Measurements from ENCODE around the gene TST. TPM values are rescaled to one million over a fixed set of nuclear protein-coding genes. Genes with fewer than 3 reads are reported as not detected.

TST gene
- total and polyA plus RNA-seq, 10 of the 15 experiments (the other 5 are each of a cell fraction or from before 2014, with no cell fraction given), result 2.4 to 24.6 (median 10.4) TPM

- Histone ChIP-seq H3K4me2 (ENCODE audit: control insufficient read depth, insufficient read depth) (no peak overlapping the region), H3K79me2 (ENCODE audit: control insufficient read depth, insufficient read depth, low read length) (no peaks in the 10 kb centered on the region), H3K4me1 (ENCODE audit: control insufficient read depth, insufficient read depth, low read length) (peaks cover 11% of the 10 kb centered on the region), H3K27ac (ENCODE audit: control insufficient read depth, insufficient read depth) (no peak overlapping the region), H2AFZ (ENCODE audit: control insufficient read depth, low read depth, low read length) (no peak overlapping the region), H3K9me3 (replicated peaks; ENCODE audit: control insufficient read depth, insufficient read depth, low read length) (no peaks in the 10 kb centered on the region), H3K9ac (ENCODE audit: control insufficient read depth, insufficient read depth, low read length) (no peak overlapping the region), H3K27me3 (replicated peaks in 1 of 2; ENCODE audit: control insufficient read depth in 2 of 2, insufficient read depth in 2 of 2, low read length in 1 of 2) (no peaks in the 10 kb centered on the region; a peak in 2 of 4 replicates), H3K4me3 (no peak overlapping the region), H3K36me3 (ENCODE audit: control insufficient read depth in 2 of 2, insufficient read depth in 2 of 2, low read length in 1 of 2) (no peaks in the 10 kb centered on the region; a peak in 1 of 4 replicates), H4K20me1 (ENCODE audit: control insufficient read depth, insufficient read depth) (no peaks in the 10 kb centered on the region)
- no TSS peak for BruUV-seq (replicated peaks)
- DNase-seq (ENCODE audit: low read depth, low spot score) (no peak), FAIRE-seq (no peak), ATAC-seq (no peak)
- SMC1A ChIA-PET (ENCODE audit: uncharacterized antibody, unreplicated experiment), result no interaction called here
- RAD21 ChIA-PET (ENCODE audit: unreplicated experiment), result no interaction called here
- POLR2A ChIA-PET, result interaction anchor here (0.6 kb wide), 1 partner anchor 429 kb away, joined by 5 read pairs; no protein-coding TSS in a partner anchor
- in situ Hi-C loops (cut with MboI) (no loop called here), intact Hi-C loops (cut with micrococcal nuclease; ENCODE audit: unreplicated experiment) (no loop called here)
- WGBS (ENCODE audit: insufficient coverage, insufficient replicate concordance, low lambda C conversion rate, missing lambda C conversion rate), result 55% methylated on average over 27 of the region's 28 CpGs
- CTCF ChIA-PET, result no interaction called here
- no peak for TF ChIP-seq HSF1 (IDR thresholded peaks at IDR 0.05; ENCODE audit: low read depth, low read length)
- TF ChIP-seq ATF7 (IDR thresholded peaks at IDR 0.05; ENCODE audit: low read depth), result no peak
- TF ChIP-seq SP1 (IDR thresholded peaks at IDR 0.05; ENCODE audit: low read depth, low read length), result no peak
- no peak for TF ChIP-seq USF1 (IDR thresholded peaks at IDR 0.05; ENCODE audit: borderline replicate concordance, extremely low read length, insufficient read depth, low read depth, low read length)
- no peak for TF ChIP-seq ZNF622 (IDR thresholded peaks at IDR 0.05)
- TF ChIP-seq RBBP5 (conservative IDR thresholded peaks at IDR 0.05), result no peak
- TF ChIP-seq PML (IDR thresholded peaks at IDR 0.05; ENCODE audit: low read length), result no peak
- no peak for TF ChIP-seq ZBTB40 (IDR thresholded peaks at IDR 0.05; ENCODE audit: borderline replicate concordance)
- no peak for TF ChIP-seq KAT2A (conservative IDR thresholded peaks at IDR 0.05; ENCODE audit: control insufficient read depth, low read depth, low read length)
- TF ChIP-seq CUX1 (IDR thresholded peaks at IDR 0.05; ENCODE audit: insufficient replicate concordance, low read depth, low read length), result no peak
Observed at GRCh38 chr22:37063431-37064420, 44.5 kb upstream of the TST start.
